ENCODE results near the gene COLQ.
"Not testable (repeated sequence)": the region's sequence is repeated elsewhere in the genome, so short reads cannot be mapped to it uniquely, and the experiment has no call there.

Gene COLQ

DNA sequence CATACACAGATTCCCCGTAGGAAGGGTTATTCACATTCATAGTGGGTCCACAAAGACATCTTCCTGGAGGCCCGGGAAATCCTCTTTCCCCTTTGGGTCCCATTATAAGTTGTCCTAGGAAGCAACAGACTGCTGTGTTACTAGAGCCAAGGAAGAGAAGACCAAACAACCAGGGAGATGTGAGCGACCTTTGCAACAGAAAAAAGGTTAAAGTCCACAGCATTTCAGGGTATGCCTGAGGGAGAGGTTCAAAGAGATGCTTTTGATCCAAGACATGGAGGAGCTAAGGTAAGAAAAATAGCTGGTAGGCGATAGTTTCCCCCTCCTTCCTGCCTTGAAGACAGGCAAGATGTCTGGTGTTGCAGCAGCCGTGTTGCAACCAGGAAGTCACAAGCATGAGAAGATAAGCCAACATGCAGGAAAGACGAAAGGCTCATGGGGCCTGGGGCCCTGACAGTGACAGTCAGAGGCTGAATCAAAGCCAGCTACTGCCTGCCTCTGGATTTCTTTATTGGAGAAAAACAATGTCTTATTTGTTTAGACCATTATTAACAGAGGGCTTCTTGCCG is 63.2 kb downstream of the COLQ start:
- DNase-seq (ENCODE audit: low read depth in 1 of 2, low spot score in 1 of 2), result no peak

DNA sequence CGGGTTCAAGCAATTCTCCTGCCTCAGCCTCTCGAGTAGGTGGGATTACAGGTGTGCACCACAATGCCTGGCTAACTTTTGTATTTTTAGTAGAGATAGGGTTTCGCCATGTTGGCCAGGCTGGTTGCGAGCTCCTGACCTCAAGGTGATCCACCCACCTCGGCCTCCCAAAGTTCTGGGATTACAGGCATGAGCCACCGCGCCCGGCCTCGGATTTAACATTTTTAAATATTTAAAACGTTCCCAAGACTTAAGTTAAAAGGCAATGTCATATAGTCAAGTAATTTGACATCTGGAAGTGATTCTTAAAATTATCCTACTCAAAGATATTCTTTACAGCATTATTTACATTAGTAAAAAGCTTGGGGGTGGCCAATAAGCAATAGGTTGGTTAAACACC is 64.6 kb downstream of the COLQ start:
- not testable (repeated sequence) for DNase-seq (ENCODE audit: low read depth in 1 of 2, low spot score in 1 of 2)

DNA sequence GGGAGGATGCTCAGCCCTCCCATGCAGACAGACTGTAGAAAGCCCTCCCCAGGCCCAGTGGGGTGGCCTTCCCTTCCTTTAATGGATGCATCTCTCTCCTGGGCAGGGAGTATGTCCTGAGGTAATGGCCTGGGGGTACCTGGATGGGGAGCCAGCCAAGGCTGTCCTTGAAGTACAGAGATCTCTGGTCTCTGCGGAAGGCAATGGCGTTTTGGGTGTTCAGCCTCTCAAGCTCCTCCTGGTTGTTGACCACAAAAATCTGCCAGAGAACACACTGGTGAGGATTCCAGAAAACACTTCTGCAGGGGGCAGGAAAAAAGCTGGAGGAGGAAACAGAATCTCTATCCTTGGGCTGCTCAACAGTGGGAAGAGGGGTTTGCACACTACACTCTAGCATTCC is 65.2 kb downstream of the COLQ start:
- no peak for DNase-seq (ENCODE audit: low read depth in 1 of 2, low spot score in 1 of 2)

DNA sequence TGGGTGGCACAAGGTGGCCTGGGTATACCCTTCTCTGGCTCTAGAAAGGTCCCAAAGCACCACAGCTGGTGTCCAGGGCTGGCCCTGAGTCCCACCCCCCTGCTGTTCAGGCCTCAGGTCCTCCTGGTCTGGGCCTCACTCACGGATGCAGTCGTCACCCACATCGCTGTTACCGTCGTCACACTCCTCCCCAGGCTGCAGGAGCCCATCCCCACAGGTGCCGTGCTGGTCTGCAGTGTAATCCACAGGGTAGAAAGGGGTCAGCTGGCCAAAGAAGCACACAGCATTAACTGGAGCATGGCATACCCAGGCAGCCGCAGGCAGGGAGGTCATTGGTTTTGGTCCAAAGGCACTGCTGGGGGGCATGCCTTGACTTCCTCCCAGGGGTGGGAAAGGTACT is 65.8 kb downstream of the COLQ start:
- DNase-seq (ENCODE audit: low read depth in 1 of 2, low spot score in 1 of 2), result no peak

DNA sequence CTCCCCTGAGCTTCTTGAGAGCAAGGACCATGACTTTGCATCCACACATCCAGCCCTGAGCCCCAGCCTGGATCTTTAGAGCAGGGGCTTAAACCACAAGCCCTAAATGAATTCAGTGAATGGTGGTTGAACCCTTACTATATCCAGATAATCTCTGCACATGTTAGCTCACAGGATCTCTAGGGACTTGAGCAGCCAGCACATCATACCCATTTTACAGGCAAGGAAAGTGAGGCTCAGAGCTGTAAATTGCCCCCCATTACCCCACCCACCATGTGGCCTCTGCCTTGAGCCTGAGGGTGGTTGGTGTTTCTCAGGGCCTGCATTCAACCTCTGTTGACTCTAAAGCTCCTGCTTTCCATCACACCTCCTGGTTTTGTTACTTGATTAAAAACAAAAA is 66.5 kb downstream of the COLQ start:
- DNase-seq (ENCODE audit: low read depth in 1 of 2, low spot score in 1 of 2), result no peak

DNA sequence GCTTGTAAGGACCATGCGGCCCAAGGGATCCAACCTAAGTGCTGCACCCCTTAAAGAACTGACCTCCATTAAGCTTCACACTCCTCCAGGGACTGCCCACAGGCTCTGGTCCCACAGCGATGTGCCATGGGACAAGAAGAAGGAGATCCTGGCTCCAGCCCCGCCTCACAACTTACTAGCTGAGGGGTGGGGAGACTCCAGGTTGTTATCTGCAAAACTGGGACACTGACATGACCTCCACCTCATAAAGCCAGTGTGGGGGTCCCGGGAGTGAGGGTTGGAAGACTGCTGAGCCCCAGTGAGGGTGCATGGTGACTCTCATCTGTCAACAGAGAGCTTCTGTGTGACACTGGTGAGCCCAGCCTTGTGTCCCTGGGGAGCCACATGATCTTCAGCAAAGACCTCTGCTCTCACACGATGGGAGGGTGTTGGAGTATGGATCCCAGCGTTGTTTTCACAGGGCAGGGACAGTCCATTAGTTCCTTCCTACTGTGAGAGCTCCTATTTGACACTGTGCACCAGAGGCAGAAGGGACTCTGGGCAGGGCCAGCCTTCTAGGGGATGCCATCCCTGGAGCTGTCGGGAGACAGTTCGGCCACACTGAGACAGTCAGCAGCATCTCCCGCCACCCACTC is 67.4 kb downstream of the COLQ start:
- DNase-seq (ENCODE audit: low read depth in 1 of 2, low spot score in 1 of 2), result no peak

DNA sequence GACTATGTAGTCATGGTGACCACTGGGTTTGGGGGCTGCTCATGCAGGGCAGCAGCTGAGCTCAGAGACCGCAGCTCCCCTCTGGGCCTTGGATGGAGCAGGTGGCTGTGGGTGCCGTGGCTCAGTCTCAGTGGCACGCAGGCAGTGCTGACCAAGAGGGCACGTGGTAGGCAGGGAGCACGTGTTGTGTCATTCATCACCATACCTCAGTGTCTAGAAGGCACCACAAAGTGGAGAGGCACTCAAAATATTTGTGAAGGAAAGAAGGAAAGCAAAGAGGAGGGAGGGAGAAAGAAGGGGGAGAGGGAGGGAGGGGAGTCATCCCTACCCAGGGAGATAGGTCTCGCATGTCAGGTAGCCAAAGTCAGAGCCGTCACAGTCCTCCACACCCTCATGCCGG is 68.0 kb downstream of the COLQ start:
- DNase-seq (ENCODE audit: low read depth in 1 of 2, low spot score in 1 of 2), result no peak

DNA sequence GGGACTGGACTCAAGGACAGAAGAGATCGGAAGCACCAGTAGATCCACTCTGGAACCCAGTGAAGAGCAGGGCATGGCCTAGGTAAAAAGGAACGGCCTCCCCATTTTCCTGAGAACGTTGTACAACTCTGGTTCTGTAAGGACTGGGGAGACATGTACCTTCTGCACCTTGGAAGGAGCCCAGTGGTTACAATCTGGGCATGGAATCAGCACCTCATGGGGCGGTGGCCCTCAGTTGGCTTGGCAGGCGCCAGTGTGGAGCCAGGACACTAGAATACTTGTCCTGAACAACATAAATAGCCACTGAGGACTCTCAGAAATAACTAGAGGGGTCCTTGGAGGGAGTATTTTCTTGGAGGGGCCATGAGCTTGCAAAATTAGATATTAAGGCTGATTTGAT is 68.5 kb downstream of the COLQ start:
- no peak for DNase-seq (ENCODE audit: low read depth in 1 of 2, low spot score in 1 of 2)

DNA sequence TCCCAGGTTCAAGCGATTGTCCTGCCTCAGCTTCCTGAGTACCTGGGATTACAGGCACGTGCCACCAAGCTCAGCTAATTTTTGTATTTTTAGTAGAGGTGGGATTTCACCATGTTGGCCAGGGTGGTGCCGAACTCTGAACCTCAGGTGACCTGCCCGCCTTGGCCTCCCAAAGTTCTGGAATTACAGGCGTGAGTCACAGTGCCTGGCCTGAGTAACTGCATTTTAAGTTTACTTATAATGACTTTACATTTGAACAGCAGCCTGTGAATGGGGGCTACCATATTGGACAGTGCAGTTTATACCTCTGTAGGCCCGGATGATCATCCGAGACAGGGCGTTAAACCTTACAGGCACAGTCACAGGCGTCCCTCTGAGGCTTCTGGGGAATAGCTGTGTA is 69.3 kb downstream of the COLQ start:
- DNase-seq (ENCODE audit: low read depth in 1 of 2, low spot score in 1 of 2), result no peak

DNA sequence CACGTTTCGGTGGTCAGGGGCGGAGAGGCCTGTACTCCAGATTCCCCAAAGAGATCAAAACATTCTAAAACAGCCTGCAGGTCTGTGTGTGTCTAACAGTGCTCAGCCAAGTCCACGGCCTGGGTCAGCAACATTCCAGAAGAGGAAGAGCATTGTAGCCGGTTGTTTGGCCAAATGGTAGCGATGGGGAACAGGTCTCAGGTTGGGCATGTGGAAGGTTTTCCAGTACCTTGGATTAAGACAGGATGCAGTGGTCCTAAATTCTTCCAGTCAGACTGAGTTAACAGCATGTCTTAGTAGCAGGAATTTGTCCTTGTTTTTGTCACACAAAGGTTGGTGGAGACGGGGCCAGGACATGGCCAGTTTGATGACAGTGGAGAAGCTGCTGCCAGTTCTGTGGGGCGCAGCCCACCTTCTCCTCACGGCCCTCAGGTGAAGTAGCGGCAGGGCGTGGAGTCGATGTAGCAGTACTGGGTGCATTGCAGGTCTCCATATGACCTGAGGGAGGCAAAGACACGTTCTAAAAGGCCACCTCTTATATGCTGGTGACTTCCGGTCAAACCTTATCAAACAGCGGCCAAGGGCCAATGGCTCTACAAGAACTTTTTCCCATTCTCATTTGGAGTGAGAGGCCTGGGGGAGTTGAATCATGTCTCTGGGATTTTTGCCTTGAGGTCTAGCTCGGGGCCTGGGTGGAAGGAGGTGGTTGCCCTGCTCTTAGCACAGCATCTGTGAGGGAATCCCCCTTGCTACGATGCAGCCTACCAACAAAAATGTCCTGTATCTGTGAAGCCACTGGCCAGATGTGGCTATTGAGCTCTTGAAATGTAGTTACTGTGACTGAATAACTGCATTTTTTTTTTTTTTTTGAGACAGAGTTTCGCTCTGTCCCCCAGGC is 70.0 kb downstream of the COLQ start:
- no peak for DNase-seq (ENCODE audit: low read depth in 1 of 2, low spot score in 1 of 2)

DNA sequence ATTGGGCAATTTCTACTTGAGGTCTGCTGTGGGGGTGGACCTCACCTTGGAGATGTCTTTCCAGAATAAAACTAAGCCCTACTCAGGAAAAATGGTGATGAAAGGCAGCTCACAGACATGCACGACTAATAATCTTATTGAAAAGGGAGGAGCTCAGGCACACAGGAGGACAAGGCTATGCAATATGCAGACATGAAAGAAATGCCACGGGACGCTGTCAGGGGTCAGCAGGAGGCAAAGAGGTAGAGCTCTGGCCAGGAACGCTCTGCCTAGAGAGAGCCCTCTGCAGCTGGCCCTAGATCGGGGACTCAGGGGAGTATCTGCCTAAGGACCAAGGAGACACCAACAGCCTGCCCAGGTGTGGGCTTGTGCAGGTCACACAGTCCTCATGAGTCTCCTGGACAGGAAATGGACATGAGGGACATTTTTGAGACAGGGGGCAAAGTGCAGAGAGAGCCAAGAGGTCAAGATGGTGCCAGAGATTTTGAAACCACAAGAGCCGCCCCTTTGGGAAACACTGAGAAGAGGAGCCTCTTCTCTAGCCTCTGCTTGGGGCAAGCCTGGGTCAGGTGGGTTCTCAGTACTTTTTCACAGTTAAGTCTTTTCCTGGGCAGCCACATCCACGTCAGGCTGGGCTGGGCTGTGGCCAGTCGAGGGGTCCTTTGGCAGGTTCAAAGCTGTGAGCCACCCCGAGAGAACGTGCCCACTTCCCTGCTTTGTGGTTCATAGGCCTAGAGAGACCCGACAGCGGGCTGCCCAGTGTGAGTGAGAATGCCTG is 70.9 kb downstream of the COLQ start:
- no peak for DNase-seq (ENCODE audit: low read depth in 1 of 2, low spot score in 1 of 2)

DNA sequence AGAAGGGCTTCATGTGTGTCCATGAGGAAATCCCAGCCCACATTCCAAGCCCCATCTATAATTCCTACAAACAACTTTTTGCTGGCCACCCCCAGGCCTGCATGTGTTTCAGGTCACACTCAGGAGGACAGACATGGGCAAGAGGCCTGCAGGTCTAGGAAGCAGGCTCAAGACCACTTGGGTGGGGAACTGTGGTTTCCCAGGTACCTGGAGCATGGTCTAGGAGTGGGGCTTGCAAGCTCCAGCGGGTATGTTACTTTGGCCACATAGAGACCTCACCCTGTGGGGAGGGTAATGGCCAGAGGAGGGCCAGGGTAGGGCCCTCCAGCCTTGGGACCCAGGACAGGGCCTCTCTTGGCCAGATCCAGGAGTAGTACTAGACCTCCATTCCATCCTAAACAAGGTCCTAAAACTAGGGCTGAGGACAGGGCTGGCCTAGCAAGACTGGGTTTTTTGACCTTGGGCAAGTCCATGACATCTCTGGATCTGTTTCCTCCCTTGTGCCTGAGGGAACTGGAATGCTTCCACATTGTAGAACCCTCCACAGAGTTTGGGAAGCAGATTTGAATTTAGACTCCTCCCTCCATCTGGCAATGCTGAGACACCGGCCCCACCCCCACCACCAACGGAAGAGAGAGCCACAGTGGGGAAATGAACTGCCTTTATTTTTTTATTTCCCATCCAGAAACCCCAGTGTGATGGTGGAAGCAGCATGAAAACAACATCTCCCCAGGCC is 71.8 kb downstream of the COLQ start:
- no peak for DNase-seq (ENCODE audit: low read depth in 1 of 2, low spot score in 1 of 2)

DNA sequence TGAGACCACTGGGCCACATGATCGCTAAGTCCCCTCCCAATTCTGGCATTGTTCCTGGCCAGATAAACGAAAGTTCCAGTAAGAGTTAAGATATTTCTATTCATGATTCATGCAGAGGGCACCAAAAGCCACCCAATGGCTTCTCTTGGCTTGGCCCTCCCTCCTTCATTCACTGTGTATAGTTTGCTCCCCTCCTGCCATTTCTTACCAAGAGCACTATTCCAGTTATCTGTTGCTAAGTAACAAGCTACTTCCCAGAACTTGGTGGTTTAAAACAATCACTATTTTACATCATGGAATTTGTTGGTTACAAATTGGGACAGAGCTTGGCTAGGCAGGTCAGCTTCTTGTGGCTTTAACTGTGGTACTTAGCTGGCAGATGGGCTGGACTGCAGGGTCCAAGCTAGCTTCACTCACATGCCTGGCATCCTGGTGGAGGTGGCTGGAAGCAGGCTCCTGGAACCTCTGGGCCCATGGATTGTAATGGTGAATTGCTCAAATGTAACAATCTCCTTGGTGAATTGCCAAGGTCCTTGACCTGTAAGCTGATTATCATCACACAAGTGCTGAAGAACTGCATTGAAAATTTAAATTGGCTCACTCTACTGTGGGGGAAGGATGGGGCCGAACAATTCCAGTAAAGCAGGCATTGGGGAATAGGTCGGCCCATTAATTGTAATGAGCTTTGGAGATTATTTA is 77.5 kb downstream of the COLQ start:
- DNase-seq (ENCODE audit: low read depth in 1 of 2, low spot score in 1 of 2), result no peak

DNA sequence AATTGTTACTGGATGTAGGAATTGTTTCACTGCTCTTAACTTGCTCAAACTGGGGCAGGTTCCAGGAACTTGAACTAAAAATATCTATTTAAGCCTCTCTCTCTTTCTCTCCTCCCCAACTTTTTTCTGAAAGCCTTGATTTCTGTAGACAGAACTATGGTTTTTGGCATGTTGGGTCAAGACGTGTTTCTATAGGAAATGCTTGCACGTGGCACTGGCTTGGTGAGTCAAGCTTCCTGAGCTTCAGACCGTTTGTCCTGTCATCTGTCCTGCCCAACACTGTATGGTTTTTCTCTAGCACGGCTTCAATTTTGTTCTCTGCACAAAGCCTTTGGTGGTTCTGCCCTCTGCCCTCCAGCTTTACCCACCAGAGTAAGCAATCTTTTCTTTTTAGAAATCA is 80.6 kb downstream of the COLQ start:
- no peak for DNase-seq (ENCODE audit: low read depth in 1 of 2, low spot score in 1 of 2)

DNA sequence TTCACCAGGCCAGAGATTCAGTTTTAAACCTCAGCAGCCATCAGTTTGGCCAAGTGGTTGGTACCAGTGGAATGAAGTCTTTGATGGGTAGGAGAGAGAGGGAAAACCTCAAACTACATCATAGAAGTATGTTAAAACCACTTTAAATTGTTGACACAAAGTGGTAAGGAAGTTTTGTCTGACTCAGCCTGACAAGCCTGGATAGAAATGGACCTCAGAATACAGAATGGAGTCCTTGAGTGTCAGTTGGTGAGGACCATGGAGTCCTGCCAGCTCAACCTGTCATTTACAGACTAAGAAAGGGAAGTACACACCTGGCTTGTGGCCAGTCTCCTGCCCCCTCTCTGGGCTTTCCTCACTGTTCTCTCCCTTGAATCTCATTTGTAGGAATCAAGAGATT is 82.0 kb downstream of the COLQ start:
- no peak for DNase-seq (ENCODE audit: low read depth in 1 of 2, low spot score in 1 of 2)

DNA sequence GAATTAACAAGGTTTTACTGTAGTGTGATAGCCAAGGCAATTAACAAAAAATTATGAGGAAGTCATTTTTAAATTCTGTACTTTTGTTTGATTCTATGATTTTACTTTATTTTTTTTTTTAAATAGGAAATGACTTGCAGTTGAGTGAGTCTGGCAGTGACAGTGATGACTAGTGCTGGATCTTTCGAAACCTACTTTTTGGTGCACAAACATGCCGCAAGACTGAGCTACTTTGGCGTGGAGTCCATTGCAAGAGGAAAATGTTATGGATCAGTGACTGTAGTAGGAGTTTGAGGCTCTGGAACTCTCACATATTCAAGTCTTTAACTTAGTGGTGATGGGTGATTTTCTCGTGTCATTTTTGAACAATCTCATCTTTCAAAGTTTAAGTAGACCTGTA is 82.5 kb downstream of the COLQ start:
- DNase-seq (ENCODE audit: low read depth in 1 of 2, low spot score in 1 of 2), result no peak

DNA sequence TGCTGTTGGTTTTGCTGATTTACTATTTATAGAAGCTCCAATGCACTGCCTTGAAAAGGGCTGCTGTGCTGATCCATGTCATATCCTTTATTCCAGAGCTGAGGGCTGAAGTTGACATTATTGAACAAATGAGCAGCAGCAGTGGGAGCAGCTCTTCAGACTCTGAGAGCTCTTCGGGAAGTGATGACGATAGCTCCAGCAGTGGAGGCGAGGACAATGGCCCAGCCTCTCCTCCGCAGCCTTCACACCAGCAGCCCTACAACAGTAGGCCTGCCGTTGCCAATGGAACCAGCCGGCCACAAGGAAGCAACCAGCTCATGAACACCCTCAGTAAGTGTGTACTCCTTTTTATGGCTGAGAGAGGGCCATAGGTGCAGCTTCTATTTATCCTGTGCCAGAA is 85.3 kb downstream of the COLQ start:
- no peak for DNase-seq (ENCODE audit: low read depth in 1 of 2, low spot score in 1 of 2)

DNA sequence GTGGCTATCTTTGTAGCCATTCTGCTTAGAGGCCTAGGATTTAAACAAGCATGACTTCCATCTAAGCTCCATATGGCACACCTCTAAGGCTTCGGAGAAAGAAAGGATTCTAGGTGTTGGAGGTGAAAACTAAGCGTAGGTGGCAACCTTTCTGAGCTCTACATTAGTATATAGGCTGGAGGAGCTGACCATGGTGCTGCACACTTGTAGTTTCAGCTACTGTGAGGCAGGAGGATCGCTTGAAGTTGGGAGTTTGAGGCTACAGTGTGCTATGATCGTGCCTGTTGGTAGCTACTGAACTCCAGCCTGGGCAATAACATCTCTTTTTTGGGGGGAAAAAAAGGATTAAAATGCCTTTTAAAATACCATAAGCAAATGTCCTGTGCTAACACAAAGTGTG is 86.8 kb downstream of the COLQ start:
- no peak for DNase-seq (ENCODE audit: low read depth in 1 of 2, low spot score in 1 of 2)

DNA sequence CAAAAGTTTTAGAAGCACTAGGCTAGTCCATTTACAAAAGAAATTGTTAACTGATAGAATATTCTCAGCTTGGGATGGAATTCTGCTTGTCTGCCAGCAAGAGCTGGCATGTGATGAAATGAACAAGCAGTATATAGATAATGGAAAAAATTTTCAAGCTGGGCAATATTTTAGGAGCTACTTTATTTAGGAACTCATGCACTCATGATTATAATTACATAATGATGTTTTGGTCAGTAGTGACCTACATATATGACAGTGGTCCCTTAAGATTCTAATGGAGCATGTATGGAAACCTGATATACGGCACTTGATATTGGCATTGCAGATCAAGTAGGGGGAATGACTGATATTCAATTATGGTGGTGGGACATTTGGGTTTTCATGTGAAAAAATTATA is 88.0 kb downstream of the COLQ start:
- DNase-seq (ENCODE audit: low read depth in 1 of 2, low spot score in 1 of 2), result no peak

DNA sequence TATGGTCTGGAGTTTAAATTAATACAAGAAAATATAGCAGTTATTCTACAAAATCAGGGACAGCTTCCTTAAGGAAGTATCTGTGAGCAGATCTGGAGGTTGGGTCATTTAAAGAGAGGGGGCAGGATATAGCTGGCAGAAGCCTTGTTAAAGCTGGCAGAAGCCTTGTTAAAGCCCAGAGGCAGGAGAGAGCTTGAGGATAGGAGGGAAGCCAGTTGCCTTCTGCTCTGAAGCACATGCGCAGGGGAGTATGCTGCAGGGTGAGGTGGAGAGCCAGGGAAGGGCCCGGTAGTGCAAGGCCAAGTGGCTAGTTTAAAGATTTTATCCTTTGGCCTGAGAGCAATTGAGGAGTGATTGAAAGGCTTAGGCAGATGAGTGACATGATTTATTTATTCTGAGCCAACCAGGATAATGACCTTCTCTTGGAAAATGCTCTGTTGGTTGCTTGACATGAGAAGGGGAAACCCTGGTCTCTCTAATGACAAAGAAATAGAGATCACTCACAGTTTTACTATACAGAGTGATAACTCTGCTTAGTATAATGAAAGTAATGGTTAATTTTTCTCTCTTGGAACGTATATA is 90.2 kb downstream of the COLQ start:
- DNase-seq (ENCODE audit: low read depth in 1 of 2, low spot score in 1 of 2), result no peak

All from activated CD4-positive, alpha-beta T cell treated with anti-CD3 and anti-CD28 coated beads, Interleukin-2, amount 50 U/mL, for 24 hours (primary cell).